ENCODE measurements around the gene FMN2. TPM values are rescaled to one million over a fixed set of nuclear protein-coding genes. Genes with fewer than 3 reads are reported as not detected.

Gene FMN2
- total RNA-seq, 1 donor from 2014 or later, result 150 TPM

DNA sequence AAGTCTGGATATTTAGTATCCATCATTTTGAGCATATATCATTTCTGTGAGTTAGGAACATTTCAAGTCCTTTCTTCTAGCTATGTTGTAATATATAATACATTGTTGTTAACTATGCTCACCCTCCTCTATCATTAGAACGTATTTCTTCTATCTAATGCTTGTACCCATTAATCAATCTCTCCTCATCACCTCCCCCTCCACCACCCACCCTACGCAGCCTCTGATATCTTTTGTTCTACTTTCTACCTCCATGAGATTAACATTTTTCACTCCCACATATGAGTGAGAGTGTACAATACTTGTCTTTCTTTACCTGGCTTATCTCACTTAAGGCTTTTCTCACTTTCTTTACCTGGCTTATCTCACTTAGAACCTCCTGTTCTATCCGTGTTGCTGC lies 156.2 kb downstream of the FMN2 start:
- TF ChIP-seq, protein P1, sequence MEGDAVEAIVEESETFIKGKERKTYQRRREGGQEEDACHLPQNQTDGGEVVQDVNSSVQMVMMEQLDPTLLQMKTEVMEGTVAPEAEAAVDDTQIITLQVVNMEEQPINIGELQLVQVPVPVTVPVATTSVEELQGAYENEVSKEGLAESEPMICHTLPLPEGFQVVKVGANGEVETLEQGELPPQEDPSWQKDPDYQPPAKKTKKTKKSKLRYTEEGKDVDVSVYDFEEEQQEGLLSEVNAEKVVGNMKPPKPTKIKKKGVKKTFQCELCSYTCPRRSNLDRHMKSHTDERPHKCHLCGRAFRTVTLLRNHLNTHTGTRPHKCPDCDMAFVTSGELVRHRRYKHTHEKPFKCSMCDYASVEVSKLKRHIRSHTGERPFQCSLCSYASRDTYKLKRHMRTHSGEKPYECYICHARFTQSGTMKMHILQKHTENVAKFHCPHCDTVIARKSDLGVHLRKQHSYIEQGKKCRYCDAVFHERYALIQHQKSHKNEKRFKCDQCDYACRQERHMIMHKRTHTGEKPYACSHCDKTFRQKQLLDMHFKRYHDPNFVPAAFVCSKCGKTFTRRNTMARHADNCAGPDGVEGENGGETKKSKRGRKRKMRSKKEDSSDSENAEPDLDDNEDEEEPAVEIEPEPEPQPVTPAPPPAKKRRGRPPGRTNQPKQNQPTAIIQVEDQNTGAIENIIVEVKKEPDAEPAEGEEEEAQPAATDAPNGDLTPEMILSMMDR (IDR thresholded peaks at IDR 0.05; ENCODE audit: partially characterized antibody, unreplicated experiment), result no peak
- Mint-ChIP-seq H3K27me3 (ENCODE audit: unreplicated experiment) (peaks cover 2% of the 10 kb centered on the region), H3K27ac (ENCODE audit: unreplicated experiment) (no peak overlapping the region), H3K4me3 (ENCODE audit: unreplicated experiment) (no peak overlapping the region), H3K36me3 (ENCODE audit: unreplicated experiment) (peaks cover 30% of the 10 kb centered on the region), H3K4me1 (ENCODE audit: low read depth, unreplicated experiment) (no peaks in the 10 kb centered on the region), H3K9me3 (ENCODE audit: unreplicated experiment) (peaks cover 3% of the 10 kb centered on the region)
- no peak for DNase-seq

DNA sequence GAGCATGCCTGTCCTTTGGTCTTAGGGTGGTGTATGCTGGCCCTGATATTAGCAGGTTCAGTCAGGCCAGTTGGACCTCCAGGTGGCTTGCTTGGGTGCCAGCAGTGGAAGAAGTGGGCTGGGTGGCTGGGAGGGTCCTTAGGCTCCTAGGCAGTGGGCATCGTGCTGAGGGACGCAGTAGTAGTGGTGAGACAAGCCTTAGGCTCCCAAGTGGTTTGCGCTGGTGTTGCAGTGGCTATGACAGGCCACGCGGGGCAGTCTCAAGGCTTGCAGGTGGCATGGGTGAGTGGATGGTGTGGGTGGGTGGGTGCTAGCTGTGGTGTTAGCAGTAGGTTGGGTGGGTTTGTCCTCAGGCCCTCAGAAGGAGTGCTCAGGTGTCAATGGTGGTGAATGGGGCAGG lies 162.3 kb downstream of the FMN2 start:
- DNase-seq, result no peak
- H3K27ac Mint-ChIP-seq (ENCODE audit: unreplicated experiment), result no peak overlapping the region
- H3K9me3 Mint-ChIP-seq (ENCODE audit: unreplicated experiment), result peaks cover 7% of the 10 kb centered on the region
- H3K4me3 Mint-ChIP-seq (ENCODE audit: unreplicated experiment), result no peak overlapping the region
- peaks cover 39% of the 10 kb centered on the region for H3K36me3 Mint-ChIP-seq (ENCODE audit: unreplicated experiment)
- H3K4me1 Mint-ChIP-seq (ENCODE audit: low read depth, unreplicated experiment), result no peaks in the 10 kb centered on the region
- TF ChIP-seq, protein P1 (IDR thresholded peaks at IDR 0.05; ENCODE audit: partially characterized antibody, unreplicated experiment), result no peak
- peaks cover 5% of the 10 kb centered on the region for H3K27me3 Mint-ChIP-seq (ENCODE audit: unreplicated experiment)

DNA sequence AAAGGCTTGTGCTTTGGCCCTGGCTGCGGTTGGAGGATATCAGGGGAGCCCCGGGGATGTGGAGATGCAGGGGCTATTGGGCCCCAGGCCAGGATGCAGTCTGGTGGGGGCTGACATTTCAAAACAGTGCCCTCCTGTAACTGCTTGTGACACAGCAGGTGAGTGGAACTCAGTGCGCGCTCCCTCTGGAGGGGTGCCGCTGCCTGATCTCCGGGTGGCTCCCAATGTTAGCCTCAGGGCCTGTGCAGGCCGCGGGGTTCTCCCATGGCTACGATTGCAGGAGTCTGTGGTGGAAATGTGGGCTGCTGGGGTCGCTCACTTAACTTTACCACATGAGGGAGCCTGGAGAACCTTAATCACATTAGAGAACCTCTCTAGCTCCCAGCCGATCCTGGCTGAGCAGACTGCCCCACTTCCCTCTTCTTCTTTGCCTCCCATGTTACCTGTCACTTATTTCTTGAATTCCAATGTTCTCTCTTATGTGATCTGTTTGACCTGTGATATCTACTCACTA lies 163.2 kb downstream of the FMN2 start:
- Mint-ChIP-seq H3K4me3 (ENCODE audit: unreplicated experiment) (no peak overlapping the region), H3K27me3 (ENCODE audit: unreplicated experiment) (peaks cover 5% of the 10 kb centered on the region), H3K27ac (ENCODE audit: unreplicated experiment) (no peak overlapping the region), H3K36me3 (ENCODE audit: unreplicated experiment) (peaks cover 31% of the 10 kb centered on the region), H3K4me1 (ENCODE audit: low read depth, unreplicated experiment) (no peaks in the 10 kb centered on the region), H3K9me3 (ENCODE audit: unreplicated experiment) (peaks cover 7% of the 10 kb centered on the region)
- DNase-seq, result no peak
- TF ChIP-seq, protein P1 (IDR thresholded peaks at IDR 0.05; ENCODE audit: partially characterized antibody, unreplicated experiment), result no peak

DNA sequence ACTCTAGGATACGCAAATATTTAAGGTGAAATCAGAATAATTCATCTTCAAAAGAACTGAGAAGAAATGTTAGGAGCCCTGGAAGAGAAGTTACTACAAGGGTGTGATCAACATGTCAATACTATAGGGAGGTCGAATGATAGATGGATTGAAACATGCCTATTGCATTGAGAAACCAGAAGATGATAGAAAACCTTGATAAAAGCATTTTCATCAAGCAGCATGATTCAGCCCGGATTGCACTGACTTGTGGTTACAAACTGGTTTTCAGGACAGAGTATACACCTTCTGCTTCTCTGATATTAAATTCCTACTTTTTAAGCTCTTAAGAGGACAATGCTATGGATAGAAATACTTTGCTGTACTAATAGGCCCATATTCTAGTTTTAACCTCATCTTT lies 164.2 kb downstream of the FMN2 start:
- peaks cover 29% of the 10 kb centered on the region for H3K36me3 Mint-ChIP-seq (ENCODE audit: unreplicated experiment)

DNA sequence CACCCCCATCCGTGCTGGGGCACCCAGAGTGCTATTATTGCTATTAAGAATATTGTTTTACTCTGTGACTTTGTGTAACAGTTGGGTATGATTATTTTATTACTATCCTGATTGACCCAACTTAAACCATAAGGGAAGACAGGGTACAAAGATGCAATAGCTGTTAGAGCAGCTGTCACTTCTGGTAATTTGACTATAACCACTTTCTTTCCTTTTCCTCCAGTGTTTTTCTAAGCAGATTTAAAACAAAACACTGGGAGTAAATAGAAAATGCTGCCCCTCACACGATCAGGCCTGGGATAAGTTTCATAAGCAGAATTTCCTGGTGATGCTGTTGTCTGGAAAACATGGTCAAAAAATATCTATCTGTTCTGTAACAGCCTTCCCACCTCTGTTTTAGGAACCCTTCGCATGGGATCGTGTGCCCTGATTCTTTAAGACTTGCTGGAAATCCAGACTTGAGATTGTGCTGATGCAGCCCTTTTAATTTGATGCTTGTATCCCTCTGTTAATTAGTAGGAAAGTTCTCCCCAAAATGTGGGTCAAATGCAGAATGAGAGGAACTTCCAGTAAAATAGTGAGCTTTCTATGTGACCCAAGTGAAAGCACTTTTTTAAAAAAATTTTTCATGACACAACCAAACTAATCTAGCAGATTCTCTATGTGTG lies 165.3 kb downstream of the FMN2 start:
- no peak for DNase-seq
- H3K4me1 Mint-ChIP-seq (ENCODE audit: low read depth, unreplicated experiment), result no peaks in the 10 kb centered on the region
- peaks cover 5% of the 10 kb centered on the region for H3K27me3 Mint-ChIP-seq (ENCODE audit: unreplicated experiment)
- H3K27ac Mint-ChIP-seq (ENCODE audit: unreplicated experiment), result no peak overlapping the region
- TF ChIP-seq, protein P1 (IDR thresholded peaks at IDR 0.05; ENCODE audit: partially characterized antibody, unreplicated experiment), result no peak
- H3K9me3 Mint-ChIP-seq (ENCODE audit: unreplicated experiment), result peaks cover 8% of the 10 kb centered on the region
- peaks cover 31% of the 10 kb centered on the region for H3K36me3 Mint-ChIP-seq (ENCODE audit: unreplicated experiment)
- no peak overlapping the region for H3K4me3 Mint-ChIP-seq (ENCODE audit: unreplicated experiment)

More for the DNA sequence above, 164.2 kb downstream of the FMN2 start:
- Mint-ChIP-seq H3K27me3 (ENCODE audit: unreplicated experiment) (peaks cover 5% of the 10 kb centered on the region), H3K4me1 (ENCODE audit: low read depth, unreplicated experiment) (no peaks in the 10 kb centered on the region), H3K4me3 (ENCODE audit: unreplicated experiment) (no peak overlapping the region), H3K9me3 (ENCODE audit: unreplicated experiment) (peaks cover 7% of the 10 kb centered on the region), H3K27ac (ENCODE audit: unreplicated experiment) (no peak overlapping the region)
- DNase-seq, result no peak
- TF ChIP-seq, protein P1 (IDR thresholded peaks at IDR 0.05; ENCODE audit: partially characterized antibody, unreplicated experiment), result no peak
